Stimulated activated effector memory CD8-positive, alpha-beta T cell treated with anti-CD3 and anti-CD28 coated beads, Interleukin-12 subunit alpha, Interleukin-12 subunit beta, amount 100 ng/mL, for 72 hours (primary cell): ENCODE data around the gene SEMA4D.

Source experiments
- ATAC-seq: fragments of 150-1000 bp; cut with Tn5 transposase; 2 replicates; pipeline ENCODE4 v1.10.0; 2021
- DNase-seq, 2 donors: peaks; one replicate each; pipeline ENCODE4 v3.0.0; 2021 to 2022; ENCODE audit warnings: low spot score in 2 of 2
- H3K27ac Mint-ChIP-seq: one replicate; pipeline ENCODE4 v1.8.0; 2022; ENCODE audit warnings: mild to moderate bottlenecking, mixed read lengths
- H3K36me3 Mint-ChIP-seq: one replicate; pipeline ENCODE4 v1.8.0; 2022; ENCODE audit warnings: mild to moderate bottlenecking, mixed read lengths
- H3K4me1 Mint-ChIP-seq: one replicate; pipeline ENCODE4 v1.8.0; 2022; ENCODE audit warnings: mixed read lengths
- H3K4me3 Mint-ChIP-seq: one replicate; pipeline ENCODE4 v1.8.0; 2022; ENCODE audit warnings: mild to moderate bottlenecking, mixed read lengths
- H3K9me3 Mint-ChIP-seq: one replicate; pipeline ENCODE4 v1.8.0; 2022; ENCODE audit warnings: mixed read lengths

The SEMA4D gene

DNA sequence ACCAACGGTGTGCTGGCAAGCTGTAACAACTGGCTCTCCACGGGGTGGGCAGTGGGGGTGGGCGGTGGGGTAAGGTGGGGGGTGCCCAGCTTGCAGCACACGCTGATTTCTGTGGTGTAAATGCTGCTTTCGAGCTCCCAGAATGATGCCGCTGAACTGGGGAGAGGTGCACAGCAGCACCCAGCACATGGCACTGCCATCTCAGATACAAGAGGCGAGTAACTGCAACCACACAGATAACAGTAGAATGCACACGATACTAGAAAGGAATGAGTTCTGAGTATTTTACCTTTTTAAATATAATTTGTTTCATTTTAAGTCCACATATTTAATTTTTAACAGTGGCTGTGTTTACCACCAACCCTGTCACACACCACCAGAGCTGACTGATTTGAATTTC lies 87.9 kb downstream of the SEMA4D start:
- ATAC-seq = peak; percentile 30
- peaks cover 100% of the 10 kb centered on the region for H3K36me3 Mint-ChIP-seq

DNA sequence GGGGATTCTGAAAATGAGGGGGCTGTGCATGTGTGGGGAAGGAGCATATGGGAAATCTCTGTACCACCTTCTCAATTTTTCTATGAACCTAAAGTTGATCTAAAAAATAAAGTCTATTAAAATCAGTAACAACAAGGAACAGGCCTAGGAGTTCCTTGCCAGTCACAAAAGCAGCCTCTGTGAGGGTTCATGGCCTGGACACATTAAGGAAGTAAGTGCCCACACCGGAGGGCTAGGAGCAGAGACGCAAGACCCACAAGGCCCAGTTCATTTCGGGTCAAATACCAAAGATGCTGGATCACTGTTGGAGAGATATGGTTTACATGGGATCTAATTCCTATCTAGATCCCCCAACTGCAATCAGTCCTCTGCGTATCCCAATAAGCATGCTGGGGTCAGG lies 88.4 kb downstream of the SEMA4D start:
- ATAC-seq = no peak
- DNase-seq = no peak
- Mint-ChIP-seq H3K4me1 (peaks cover 93% of the 10 kb centered on the region), H3K9me3 (peaks cover 6% of the 10 kb centered on the region), H3K27ac (peak overlapping the region; percentile 95), H3K4me3 (peak overlapping the region; percentile 63), H3K36me3 (peaks cover 100% of the 10 kb centered on the region)

More for the DNA sequence above, 87.9 kb downstream of the SEMA4D start:
- H3K4me1 Mint-ChIP-seq = peaks cover 97% of the 10 kb centered on the region
- peak overlapping the region; percentile 95 for H3K27ac Mint-ChIP-seq
- H3K9me3 Mint-ChIP-seq = peaks cover 6% of the 10 kb centered on the region
- DNase-seq = no peak
- H3K4me3 Mint-ChIP-seq = peak overlapping the region; percentile 63

DNA sequence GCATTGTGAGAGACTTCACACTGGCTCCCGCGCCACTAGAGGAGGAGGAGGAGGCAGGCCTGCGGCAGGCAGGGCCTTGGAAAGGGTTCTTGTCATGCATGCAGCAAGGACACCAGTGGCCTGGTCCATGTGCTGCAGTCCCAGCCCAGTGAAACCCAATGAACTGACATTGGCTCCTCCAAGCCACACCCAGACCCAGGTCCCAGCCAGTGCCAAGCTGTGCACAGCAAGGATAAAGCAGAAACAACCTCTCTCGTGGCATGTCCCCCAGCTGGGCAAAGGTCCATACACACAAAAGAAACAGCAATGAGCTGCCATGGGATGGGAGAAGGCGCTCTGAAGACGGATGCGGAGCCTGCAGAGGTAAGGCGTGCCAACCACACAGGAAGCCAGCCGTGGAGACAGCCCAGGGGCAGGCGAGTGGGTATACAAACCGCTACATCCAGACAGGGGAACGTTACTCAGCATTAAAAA lies 89.2 kb downstream of the SEMA4D start:
- Mint-ChIP-seq H3K27ac (peak overlapping the region; percentile 95), H3K9me3 (peaks cover 6% of the 10 kb centered on the region), H3K36me3 (peaks cover 100% of the 10 kb centered on the region), H3K4me1 (peaks cover 90% of the 10 kb centered on the region), H3K4me3 (peak overlapping the region; percentile 63)
- peak; percentile 72 for ATAC-seq
- peak; percentile 36 to 76 for DNase-seq

DNA sequence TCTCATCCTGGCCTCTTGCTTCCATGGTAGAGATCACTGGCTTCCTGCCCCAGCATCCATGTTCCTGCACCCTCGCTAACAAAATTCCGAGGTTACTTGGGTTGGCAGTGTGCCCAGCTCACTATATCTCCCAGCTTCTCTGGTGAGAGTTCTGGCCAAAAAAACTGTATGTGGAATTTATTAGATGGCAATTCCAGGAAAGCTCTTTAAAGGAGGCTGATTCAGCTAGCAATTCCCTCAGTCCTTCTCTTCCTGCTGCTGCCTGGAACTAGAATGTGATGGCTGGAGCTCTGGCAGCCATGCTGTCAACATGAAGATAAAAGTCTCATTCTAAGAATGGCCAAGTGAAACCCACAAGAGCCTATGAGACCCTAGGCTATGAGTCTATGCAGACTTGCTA lies 90.8 kb downstream of the SEMA4D start:
- peaks cover 100% of the 10 kb centered on the region for H3K36me3 Mint-ChIP-seq

DNA sequence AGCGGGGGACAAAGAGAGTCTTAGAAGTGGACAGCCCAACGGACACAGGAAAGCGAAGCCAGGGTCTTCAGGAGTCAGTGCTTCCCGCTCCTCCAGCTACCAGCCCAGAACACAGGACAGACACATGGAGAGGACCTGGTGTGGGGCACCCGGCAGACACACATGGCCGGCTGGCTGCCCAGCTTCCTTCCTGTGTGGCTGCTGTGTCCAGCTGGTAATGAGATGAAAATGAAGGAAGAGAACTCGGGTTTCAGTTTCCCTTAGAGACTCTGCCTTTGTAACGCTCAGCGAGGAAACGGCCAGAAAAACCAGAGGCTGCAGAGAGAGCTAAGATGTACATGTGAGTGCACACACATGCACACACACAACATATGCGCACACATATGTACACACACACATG lies 92.1 kb downstream of the SEMA4D start:
- ATAC-seq = no peak
- peaks cover 100% of the 10 kb centered on the region for H3K36me3 Mint-ChIP-seq
- no peak for DNase-seq

More for the DNA sequence above, 90.8 kb downstream of the SEMA4D start:
- H3K4me3 Mint-ChIP-seq = peak overlapping the region; percentile 41
- no peak for DNase-seq
- ATAC-seq = no peak
- peaks cover 78% of the 10 kb centered on the region for H3K4me1 Mint-ChIP-seq
- peak overlapping the region; percentile 95 for H3K27ac Mint-ChIP-seq
- H3K9me3 Mint-ChIP-seq = peaks cover 6% of the 10 kb centered on the region

GRCh38 chr9:89404074-89404473 lies 93.8 kb downstream of the SEMA4D start:
- H3K9me3 Mint-ChIP-seq = peaks cover 3% of the 10 kb centered on the region

More for the DNA sequence above, 92.1 kb downstream of the SEMA4D start:
- peaks cover 5% of the 10 kb centered on the region for H3K9me3 Mint-ChIP-seq
- H3K4me3 Mint-ChIP-seq = peak overlapping the region; percentile 41
- peaks cover 77% of the 10 kb centered on the region for H3K4me1 Mint-ChIP-seq
- H3K27ac Mint-ChIP-seq = peak overlapping the region; percentile 95

DNA sequence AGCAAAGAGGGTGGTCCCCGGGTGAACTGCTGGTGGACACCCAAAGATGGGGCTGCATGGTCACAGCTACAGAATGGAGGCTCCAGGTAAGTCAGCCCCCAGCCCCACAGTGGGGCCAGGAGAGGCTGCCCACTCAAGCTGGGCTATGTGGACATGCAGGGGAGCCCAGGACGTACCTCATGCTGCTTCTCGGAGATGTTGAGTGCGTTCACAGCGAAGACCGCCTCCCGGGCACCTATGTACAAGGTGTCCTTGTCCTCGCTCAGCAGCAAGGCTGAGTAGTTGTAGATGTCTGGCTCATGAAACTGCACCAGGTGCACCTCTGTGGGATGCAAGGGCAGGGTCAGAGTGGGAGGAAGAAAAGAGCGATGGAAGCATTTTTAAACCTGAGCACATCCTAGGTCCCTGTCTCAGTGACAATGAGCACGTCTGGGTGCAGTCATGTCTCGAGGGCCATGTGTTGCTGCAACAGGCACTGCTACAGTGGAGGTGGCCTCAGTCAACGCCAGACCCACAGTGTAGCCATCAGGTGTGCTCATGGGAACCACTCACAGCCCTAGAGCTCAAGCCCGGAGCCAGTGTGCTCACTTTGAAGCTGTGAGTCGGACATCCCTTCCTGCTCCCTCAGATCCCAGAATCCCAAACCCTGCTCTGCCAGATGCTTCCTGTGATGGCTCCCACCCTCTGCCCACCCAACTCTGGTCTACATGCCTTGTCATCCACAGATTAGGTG lies 95.1 kb downstream of the SEMA4D start:
- peaks cover 100% of the 10 kb centered on the region for H3K36me3 Mint-ChIP-seq
- no peak for DNase-seq
- no peak overlapping the region for H3K27ac Mint-ChIP-seq
- H3K4me3 Mint-ChIP-seq = no peak overlapping the region
- peaks cover 3% of the 10 kb centered on the region for H3K9me3 Mint-ChIP-seq
- peaks cover 56% of the 10 kb centered on the region for H3K4me1 Mint-ChIP-seq
- peak; percentile 9 for ATAC-seq

More at GRCh38 chr9:89404074-89404473, 93.8 kb downstream of the SEMA4D start:
- Mint-ChIP-seq H3K4me1 (peaks cover 68% of the 10 kb centered on the region), H3K27ac (peak overlapping the region; percentile 95), H3K36me3 (peaks cover 100% of the 10 kb centered on the region), H3K4me3 (no peak overlapping the region)
- ATAC-seq = no peak
- no peak for DNase-seq

DNA sequence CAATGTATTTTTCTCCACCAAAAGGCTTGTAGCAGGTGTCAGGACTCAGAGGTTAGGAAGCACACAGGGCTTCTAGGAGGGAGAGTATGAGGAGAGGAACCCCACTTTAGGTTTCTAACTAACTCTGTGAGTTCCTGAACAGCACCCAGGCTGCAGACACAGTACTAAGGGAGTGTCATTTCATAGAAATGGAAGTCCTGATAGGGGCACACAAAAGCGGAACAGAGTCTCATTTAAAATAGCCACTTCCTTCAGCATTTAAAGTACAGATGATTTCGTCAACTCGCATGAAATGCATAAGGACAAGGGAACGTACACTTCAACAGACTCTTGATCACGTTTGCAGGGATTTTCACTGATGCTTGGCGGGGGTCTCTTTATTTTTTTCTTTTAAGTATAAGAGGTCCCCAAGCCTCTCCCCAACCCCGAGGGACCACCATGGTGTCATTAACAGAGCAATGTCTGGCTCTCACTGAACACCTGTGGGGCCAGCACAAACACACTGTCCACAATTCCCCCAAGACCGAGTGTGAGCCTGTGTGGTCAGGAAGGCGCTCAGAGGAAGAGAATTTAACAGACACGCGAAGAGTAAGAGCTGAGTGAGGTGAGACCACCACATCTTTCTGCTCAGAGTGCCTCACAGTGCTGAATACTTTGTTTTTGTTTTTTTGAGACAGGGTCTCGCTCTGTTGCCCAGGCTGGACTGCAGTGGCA lies 97.4 kb downstream of the SEMA4D start:
- Mint-ChIP-seq H3K4me1 (peaks cover 33% of the 10 kb centered on the region), H3K9me3 (no peaks in the 10 kb centered on the region), H3K27ac (peak overlapping the region; percentile 63), H3K4me3 (no peak overlapping the region), H3K36me3 (peaks cover 100% of the 10 kb centered on the region)
- no peak for DNase-seq
- ATAC-seq = peak; percentile 36

DNA sequence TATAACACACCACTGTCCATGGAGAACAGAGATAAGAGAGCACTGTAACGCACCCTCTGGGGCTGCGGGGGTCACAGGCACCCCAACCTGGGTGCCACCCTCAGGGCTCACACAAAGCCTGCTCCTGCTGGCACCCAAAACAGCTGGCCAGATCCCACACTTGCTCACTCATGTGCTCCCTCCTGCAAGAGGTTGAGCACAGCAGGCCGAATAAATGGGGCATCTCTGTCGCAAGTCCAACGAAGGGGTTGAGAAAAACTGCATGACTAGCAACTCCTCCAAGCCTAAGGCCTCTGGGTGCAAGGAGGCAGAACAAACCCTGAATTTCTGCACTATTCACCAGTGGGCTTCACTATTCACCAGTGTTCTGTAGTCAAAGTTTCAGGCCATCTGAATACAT lies 99.3 kb downstream of the SEMA4D start:
- Mint-ChIP-seq H3K9me3 (no peaks in the 10 kb centered on the region), H3K4me3 (no peak overlapping the region), H3K36me3 (peaks cover 100% of the 10 kb centered on the region), H3K4me1 (peaks cover 30% of the 10 kb centered on the region), H3K27ac (peak overlapping the region; percentile 79)
- DNase-seq (no peak), ATAC-seq (no peak)

- H3K27ac Mint-ChIP-seq = peak overlapping the region; percentile 79
- DNase-seq (no peak), ATAC-seq (no peak)
- no peaks in the 10 kb centered on the region for H3K9me3 Mint-ChIP-seq
- peaks cover 35% of the 10 kb centered on the region for H3K4me1 Mint-ChIP-seq
- no peak overlapping the region for H3K4me3 Mint-ChIP-seq
- peaks cover 100% of the 10 kb centered on the region for H3K36me3 Mint-ChIP-seq
Measured at GRCh38 chr9:89397471-89397870, 100.4 kb downstream of the SEMA4D start.

DNA sequence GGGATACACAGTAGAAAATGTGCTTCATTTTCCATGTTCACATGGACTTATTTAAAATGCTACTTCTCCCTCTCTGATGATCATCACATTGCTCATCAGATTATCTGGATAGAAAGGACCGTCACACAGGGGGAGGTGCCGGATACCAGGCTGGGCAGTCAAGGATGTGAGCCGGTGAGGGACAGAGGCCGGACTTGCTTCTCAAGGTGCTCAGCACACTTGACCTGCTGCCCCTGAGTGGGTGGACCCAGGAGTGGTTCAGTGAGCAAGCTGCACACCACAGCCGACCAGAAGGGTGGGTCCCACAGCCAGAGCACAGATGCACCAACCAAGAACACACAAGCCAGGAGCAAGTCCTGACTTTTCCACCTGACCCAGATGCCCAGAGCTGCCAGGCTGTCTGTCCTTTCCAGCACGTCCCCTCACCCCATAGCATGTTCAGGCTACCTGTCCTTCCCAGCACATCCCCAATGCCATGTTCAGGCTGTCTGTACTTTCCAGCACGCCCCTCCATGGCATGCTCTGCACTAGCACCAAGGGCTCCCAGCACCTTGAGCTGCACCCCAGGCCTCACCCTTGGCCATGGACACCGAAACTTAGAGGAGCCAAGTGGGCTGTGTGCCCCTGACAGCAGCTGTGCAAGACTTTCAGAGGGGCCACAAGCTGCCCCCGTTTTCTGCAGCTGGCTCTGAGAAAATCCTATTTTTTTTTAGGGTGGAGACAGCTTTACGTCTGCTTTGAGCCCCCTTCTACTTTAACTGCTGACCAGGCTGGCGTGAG lies 101.8 kb downstream of the SEMA4D start:
- Mint-ChIP-seq H3K4me3 (no peak overlapping the region), H3K36me3 (peaks cover 100% of the 10 kb centered on the region), H3K9me3 (no peaks in the 10 kb centered on the region), H3K27ac (peak overlapping the region; percentile 78), H3K4me1 (peaks cover 29% of the 10 kb centered on the region)
- ATAC-seq = no peak
- no peak for DNase-seq

GRCh38 chr9:89394412-89394811 lies 103.5 kb downstream of the SEMA4D start:
- H3K27ac Mint-ChIP-seq = peak overlapping the region; percentile 64
- H3K4me3 Mint-ChIP-seq = no peak overlapping the region
- ATAC-seq (no peak), DNase-seq (no peak)
- H3K36me3 Mint-ChIP-seq = peaks cover 100% of the 10 kb centered on the region
- H3K9me3 Mint-ChIP-seq = no peaks in the 10 kb centered on the region
- peaks cover 17% of the 10 kb centered on the region for H3K4me1 Mint-ChIP-seq

DNA sequence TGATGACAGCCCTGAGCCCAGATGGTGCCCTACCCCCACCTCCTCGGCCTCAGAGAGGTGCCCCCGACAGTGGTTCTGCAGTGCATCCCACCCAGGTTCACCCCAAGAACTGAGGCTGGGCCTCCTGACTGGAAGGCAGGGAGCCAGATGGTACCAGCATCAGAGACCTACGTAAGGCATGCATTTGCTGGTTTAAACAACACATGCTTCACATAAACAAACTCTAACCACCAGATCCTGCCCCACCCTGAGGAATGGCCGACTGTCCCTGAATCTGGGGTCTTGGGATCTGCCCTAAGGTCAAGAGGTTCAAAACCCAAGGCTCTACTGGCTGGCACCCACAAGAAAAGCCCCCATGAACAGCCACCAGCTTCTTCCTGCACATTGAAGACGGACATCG lies 106.3 kb downstream of the SEMA4D start:
- H3K27ac Mint-ChIP-seq = peak overlapping the region; percentile 88
- peaks cover 100% of the 10 kb centered on the region for H3K36me3 Mint-ChIP-seq
- DNase-seq (no peak), ATAC-seq (no peak)
- H3K4me1 Mint-ChIP-seq = peaks cover 17% of the 10 kb centered on the region
- H3K9me3 Mint-ChIP-seq = no peaks in the 10 kb centered on the region
- no peak overlapping the region for H3K4me3 Mint-ChIP-seq

DNA sequence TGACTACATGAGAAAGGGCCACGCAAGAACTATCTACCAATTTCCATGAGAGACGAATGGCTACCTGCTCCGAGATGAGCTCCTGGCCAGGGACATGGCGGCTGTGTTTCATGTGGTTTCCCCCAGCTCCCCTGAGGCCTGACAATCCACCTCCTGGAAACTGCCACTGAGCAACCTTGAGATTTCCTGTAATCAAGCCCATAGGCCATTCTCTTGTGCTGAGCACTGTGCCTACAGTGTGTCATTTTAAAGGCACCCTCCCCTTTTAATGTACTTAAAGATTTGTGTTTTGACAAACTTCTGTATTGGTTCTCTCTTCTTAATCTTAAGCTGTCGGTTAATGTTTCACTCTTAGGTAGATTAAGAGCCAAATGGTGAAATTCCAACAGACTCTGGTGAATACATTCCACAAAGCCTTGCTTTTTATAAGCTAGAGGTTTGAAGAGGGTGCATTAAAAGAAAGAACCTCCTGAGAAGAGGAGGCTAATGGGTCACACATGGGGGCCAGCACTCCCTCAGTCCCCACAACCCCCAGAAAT lies 107.3 kb downstream of the SEMA4D start:
- Mint-ChIP-seq H3K36me3 (peaks cover 100% of the 10 kb centered on the region), H3K4me3 (no peak overlapping the region), H3K27ac (peak overlapping the region; percentile 88), H3K4me1 (peaks cover 17% of the 10 kb centered on the region), H3K9me3 (no peaks in the 10 kb centered on the region)
- ATAC-seq (no peak), DNase-seq (no peak)

DNA sequence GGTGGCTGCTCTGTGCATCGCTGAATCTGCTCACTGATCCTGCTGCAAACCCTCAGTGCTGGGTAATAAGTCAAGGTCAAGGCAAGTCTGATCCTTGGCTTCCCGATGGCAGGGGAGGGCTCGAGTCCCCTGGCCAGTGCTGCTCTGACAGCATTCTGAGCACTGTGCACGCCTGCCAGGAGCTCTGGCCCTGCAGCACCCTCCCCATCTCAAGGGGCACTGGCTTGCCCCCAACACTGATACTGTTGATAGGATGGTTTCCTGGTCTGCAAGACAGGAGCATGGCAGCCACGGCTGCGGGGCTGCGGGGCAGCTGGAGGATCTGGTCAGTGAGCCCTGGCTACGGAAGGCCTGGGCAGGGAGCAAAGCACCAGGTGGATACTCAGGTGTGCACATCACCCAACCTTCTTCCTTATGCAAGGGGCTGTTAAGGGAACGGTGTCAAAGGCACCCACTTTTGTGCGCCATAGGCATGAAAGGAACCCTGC lies 107.8 kb downstream of the SEMA4D start:
- peaks cover 17% of the 10 kb centered on the region for H3K4me1 Mint-ChIP-seq
- ATAC-seq (no peak), DNase-seq (no peak)
- no peak overlapping the region for H3K4me3 Mint-ChIP-seq
- H3K9me3 Mint-ChIP-seq = no peaks in the 10 kb centered on the region
- peaks cover 100% of the 10 kb centered on the region for H3K36me3 Mint-ChIP-seq
- H3K27ac Mint-ChIP-seq = peak overlapping the region; percentile 88
